HFFc6 (cell line): ENCODE measurements around the gene PSORS1C1. TPM values are rescaled to one million over a fixed set of nuclear protein-coding genes. Genes with fewer than 3 reads are reported as not detected.

Source experiments
- DNase-seq: peaks from one replicate; pipeline ENCODE4 v3.0.0-alpha.2; 2018
- H3K27ac Mint-ChIP-seq: 2 replicates; pipeline ENCODE4 v1.8.0; 2020; ENCODE audit warnings: mild to moderate bottlenecking, mixed read lengths
- H3K27me3 Mint-ChIP-seq: 2 replicates; pipeline ENCODE4 v1.8.0; 2021; ENCODE audit warnings: mild to moderate bottlenecking, moderate library complexity, mixed read lengths; ENCODE audit not compliant: insufficient read depth
- H3K36me3 Mint-ChIP-seq: 2 replicates; pipeline ENCODE4 v1.8.0; 2021; ENCODE audit warnings: low read depth, mixed read lengths
- H3K4me1 Mint-ChIP-seq: 2 replicates; pipeline ENCODE4 v1.8.0; 2020; ENCODE audit warnings: low read depth, mixed read lengths
- H3K4me3 Mint-ChIP-seq: 2 replicates; pipeline ENCODE4 v1.8.0; 2020; ENCODE audit warnings: mild to moderate bottlenecking, moderate library complexity, mixed read lengths
- H3K9me3 Mint-ChIP-seq: 2 replicates; pipeline ENCODE4 v1.8.0; 2020; ENCODE audit warnings: mild to moderate bottlenecking, mixed read lengths
- CTCF ChIP-seq: fragments of 200-600 bp; sonication (generic); IDR thresholded peaks from 2 replicates; pipeline ENCODE4 v1.5.0; 2021; ENCODE audit warnings: antibody characterized with exemption, mild to moderate bottlenecking
- total RNA-seq, 6 experiments: library from RNA; stranded (reverse); fragmentation: NEBNext Ultra II Directional; extraction: Animal tissue kit (Norgen Biotek cat#: 25700); gene quantifications; 2 replicates in 1 of 6; 3 replicates in 5 of 6; pipeline ENCODE4 v1.2.3, GENCODE V29; 2021

Gene PSORS1C1
- total RNA-seq, 6 experiments from 2014 or later, result 2.1 to 4.4 (median 3.5) TPM

- Mint-ChIP-seq H3K4me1 (peaks cover 29% of the 10 kb centered on the region), H3K4me3 (no peak overlapping the region), H3K36me3 (0 out of 2 replicates have a peak, but pooled peaks cover 4% of the 10 kb centered on the region), H3K9me3 (no peaks in the 10 kb centered on the region), H3K27ac (no peak overlapping the region), H3K27me3 (peaks cover 1% of the 10 kb centered on the region; the same call in 1 of the 2 replicates)
- TF ChIP-seq CTCF, result no peak
- no peak for DNase-seq
These were observed 57.6 kb downstream of the PSORS1C1 start for GRCh38 chr6:31171931-31172905.

GRCh38 chr6:31172973-31173384 lies 58.4 kb downstream of the PSORS1C1 start:
- no peak for TF ChIP-seq CTCF
- no peak overlapping the region for H3K4me3 Mint-ChIP-seq
- H3K4me1 Mint-ChIP-seq, result peaks cover 29% of the 10 kb centered on the region
- DNase-seq, result no peak
- no peaks in the 10 kb centered on the region for H3K36me3 Mint-ChIP-seq
- H3K27ac Mint-ChIP-seq, result no peak overlapping the region
- H3K27me3 Mint-ChIP-seq, result peaks cover 1% of the 10 kb centered on the region; the same call in 1 of the 2 replicates
- H3K9me3 Mint-ChIP-seq, result no peaks in the 10 kb centered on the region

- Mint-ChIP-seq H3K9me3 (no peaks in the 10 kb centered on the region), H3K4me1 (peaks cover 32% of the 10 kb centered on the region), H3K4me3 (no peak overlapping the region), H3K27me3 (peaks cover 1% of the 10 kb centered on the region; the same call in 1 of the 2 replicates), H3K36me3 (no peaks in the 10 kb centered on the region), H3K27ac (no peak overlapping the region)
- DNase-seq, result no peak
- no peak for TF ChIP-seq CTCF
These were observed 58.8 kb downstream of the PSORS1C1 start for GRCh38 chr6:31173406-31173805.

GRCh38 chr6:31174378-31174777 lies 59.8 kb downstream of the PSORS1C1 start:
- H3K4me3 Mint-ChIP-seq, result no peak overlapping the region
- H3K36me3 Mint-ChIP-seq, result no peaks in the 10 kb centered on the region
- H3K27ac Mint-ChIP-seq, result no peak overlapping the region
- no peak for TF ChIP-seq CTCF
- DNase-seq, result no peak
- no peaks in the 10 kb centered on the region for H3K9me3 Mint-ChIP-seq
- peaks cover 39% of the 10 kb centered on the region for H3K4me1 Mint-ChIP-seq
- H3K27me3 Mint-ChIP-seq, result peaks cover 3% of the 10 kb centered on the region

GRCh38 chr6:31175971-31176370 lies 61.4 kb downstream of the PSORS1C1 start:
- no peak for TF ChIP-seq CTCF
- Mint-ChIP-seq H3K36me3 (no peaks in the 10 kb centered on the region), H3K4me3 (no peak overlapping the region), H3K9me3 (no peaks in the 10 kb centered on the region), H3K27me3 (peaks cover 7% of the 10 kb centered on the region), H3K27ac (peak overlapping the region; percentile 30), H3K4me1 (peaks cover 36% of the 10 kb centered on the region)
- peak; percentile 50 for DNase-seq
